Measurements from ENCODE around the gene SMARCA2.

The SMARCA2 gene

GRCh38 chr9:2014696-2015580 is at the start of gene SMARCA2:
Gene SMARCA2 (plus strand): TSS chr9:2015347. CDS start chr9:2029023, 13,676 bp downstream.
- peak; percentile 98 for DNase-seq (ENCODE audit: low spot score)

DNA sequence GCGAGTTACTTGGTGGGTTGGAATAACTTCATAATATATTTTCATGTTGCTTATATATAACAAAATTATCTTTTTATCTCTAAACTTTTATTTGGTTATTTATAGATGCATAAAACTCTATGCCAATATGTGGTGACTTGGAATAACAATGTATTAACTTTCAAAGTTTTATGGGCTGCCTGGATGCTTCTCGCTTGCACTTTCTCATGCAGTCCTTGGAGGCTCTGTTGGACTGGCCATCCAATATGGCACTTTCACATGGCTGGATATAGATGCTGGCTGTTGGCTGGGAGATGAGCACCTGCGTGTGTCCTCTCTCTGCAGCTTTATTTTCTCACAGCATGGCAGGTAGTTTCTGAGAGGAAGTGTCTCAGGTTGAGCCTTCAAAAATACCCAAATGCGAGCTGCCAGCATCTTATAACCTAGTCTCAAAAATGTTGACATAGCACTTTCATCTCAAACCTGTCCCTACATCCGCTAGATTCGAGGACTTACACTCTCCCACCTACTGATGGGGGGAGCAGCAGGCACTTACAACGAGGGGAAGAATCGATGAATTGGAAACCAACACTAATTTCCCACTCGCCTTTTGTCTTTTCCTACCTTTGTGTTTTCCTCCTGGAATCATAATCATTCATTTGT is 48.3 kb upstream of the SMARCA2 start:
- DNase-seq (ENCODE audit: low spot score) = no peak

DNA sequence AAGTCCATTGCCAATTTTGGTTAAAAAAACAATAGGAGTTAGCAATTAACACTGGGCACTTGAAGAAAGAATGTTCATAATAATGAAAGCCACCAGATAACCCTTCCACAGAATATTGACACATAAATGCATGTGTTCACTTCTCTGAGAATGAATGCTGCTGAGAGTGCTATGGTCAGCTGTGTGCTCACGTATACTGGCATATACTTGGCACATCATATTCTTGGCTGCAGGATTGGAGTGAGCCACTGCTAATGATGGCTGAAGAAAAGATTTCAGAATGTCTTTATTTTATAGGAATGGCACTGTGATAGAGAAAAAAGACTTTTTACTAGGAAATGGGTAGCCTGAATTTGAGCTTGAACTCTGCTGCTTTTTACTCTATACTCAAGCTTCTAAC is 46.0 kb upstream of the SMARCA2 start:
- DNase-seq (ENCODE audit: low spot score) = no peak

GRCh38 chr9:1969898-1970297 is 45.2 kb upstream of the SMARCA2 start:
- peak; percentile 27 for DNase-seq (ENCODE audit: low spot score)

DNA sequence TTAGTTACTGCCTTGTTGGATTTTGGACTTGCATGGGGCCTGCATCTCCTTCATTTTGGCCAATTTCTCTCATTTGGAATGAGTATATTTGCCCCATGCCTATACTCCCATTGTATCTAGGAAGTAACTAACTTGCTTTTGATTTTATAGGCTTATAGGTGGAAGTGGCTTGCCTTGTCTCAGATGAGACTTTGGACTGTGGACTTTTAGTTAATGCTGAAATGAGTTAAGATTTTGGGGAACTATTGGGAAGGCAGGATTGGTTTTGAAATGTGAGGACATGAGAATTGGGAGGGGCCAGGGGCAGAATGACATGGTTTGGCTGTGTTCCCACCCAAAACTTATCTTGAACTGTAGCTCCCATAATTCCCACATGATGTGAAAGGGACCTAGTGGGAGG is 42.5 kb upstream of the SMARCA2 start:
- DNase-seq (ENCODE audit: low spot score) = no peak

- DNase-seq (ENCODE audit: low spot score) = no peak
Measured at GRCh38 chr9:1977026-1977425, 38.1 kb upstream of the SMARCA2 start.

GRCh38 chr9:1978941-1979340 is 36.2 kb upstream of the SMARCA2 start:
- DNase-seq (ENCODE audit: low spot score) = peak; percentile 41

DNA sequence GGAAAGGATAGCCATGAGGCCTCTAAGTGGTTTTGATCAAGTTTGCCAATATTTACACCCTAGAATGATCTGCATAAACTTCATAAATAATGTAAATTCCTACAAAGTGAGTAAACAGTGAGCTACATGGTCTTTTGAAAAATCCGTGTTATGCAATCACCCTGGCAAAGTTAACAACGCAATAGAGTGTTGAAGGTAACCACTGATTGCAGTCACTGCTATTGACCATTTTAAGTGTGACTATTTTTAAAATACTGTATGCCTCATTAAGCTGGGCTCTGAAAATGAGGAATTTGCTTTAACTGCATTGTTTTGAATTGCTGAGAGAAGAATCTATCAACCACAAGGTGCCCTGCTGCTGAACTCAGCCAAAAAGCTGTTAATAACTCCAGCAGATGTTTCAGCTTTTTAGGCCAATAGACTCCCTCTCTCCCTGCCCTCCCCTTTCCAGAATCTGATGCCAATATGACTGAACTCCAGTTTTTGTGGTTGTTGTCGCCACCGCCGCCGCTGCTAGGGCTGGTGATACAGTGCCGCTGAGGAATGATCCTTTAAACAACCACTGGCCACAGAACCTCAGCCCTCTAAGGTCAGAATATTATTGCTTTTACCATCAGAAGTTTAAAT is 35.3 kb upstream of the SMARCA2 start:
- peak; percentile 78 for DNase-seq (ENCODE audit: low spot score)

- DNase-seq (ENCODE audit: low spot score) = no peak
Measured at GRCh38 chr9:1980387-1980786, 34.8 kb upstream of the SMARCA2 start.

DNA sequence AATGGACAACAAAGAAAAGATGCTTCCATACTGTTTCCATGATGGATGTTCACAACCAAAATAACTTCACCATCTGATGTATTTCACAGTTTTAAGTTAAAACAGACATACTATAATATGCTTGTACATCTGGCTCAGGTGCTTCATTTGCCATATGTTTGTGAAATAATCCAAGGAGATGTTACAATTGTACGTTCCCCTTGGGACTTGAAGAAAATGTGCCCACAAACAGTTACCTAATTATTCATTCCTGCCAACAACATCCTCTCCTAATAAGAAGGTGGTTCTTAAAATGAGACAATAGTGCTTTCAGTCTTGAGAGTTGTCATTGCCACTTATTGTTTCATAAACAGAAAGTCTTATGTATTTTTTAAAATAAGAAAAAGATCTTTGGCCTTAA is 33.1 kb upstream of the SMARCA2 start:
- no peak for DNase-seq (ENCODE audit: low spot score)

DNA sequence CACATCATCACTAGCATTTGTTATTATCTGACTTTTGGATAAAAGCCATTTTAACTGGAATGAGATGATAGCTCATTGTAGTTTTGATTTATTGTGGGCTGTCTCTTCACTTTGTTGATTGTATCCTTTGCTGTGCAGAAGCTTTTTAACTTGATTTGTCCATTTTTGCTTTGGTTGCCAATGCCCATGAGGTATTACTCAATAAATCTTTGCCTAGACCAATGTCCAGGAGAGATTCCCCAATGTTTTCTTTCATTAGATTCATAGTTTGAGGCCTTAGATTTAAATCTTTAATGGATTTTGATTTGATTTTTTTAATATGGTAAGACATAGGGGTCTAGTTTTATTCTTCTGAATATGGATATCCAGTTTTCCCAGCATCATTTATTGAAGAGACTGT is 28.8 kb upstream of the SMARCA2 start:
- no peak for DNase-seq (ENCODE audit: low spot score)

DNA sequence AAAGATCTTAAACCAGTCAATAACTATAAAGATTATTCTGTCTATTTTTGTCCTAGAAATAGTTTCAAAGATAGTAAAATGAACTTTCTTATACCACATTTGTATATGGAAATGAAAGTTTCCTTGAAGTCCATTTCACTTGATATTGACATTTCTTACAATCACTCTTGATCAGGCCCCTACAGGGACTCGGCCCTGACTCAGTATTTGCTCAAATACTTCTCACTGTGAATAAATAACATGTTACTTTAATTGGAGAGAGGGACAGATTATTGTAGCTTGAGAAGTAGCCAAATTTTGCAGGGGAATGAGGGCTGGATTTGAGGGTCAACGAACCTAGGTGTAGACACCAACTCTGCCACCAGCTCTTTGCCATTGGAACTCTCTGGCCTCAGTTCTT is 25.6 kb upstream of the SMARCA2 start:
- DNase-seq (ENCODE audit: low spot score) = no peak

GRCh38 chr9:1994180-1994579 is 21.0 kb upstream of the SMARCA2 start:
- DNase-seq (ENCODE audit: low spot score) = no peak

- DNase-seq (ENCODE audit: low spot score) = no peak
Measured at GRCh38 chr9:1995084-1995483, 20.1 kb upstream of the SMARCA2 start.

DNA sequence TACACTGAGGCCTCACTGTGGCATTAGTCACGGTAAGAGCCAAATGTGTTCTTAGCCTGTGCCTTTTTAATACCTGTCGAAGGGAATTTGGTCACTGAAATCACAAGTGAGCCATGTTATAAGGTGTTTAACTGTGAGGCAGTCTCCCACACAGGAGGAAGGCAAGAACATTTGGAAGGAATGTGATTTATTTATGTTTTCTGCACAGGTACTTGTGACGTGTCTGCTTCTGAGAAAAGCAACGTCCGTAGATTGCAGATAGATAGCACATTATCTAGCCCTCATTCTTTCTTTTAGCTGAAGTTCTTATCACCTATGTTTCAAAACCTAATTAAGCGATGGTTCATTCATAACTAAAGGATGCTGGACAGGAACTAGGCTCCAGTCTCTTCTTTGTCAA is 19.0 kb upstream of the SMARCA2 start:
- DNase-seq (ENCODE audit: low spot score) = no peak

DNA sequence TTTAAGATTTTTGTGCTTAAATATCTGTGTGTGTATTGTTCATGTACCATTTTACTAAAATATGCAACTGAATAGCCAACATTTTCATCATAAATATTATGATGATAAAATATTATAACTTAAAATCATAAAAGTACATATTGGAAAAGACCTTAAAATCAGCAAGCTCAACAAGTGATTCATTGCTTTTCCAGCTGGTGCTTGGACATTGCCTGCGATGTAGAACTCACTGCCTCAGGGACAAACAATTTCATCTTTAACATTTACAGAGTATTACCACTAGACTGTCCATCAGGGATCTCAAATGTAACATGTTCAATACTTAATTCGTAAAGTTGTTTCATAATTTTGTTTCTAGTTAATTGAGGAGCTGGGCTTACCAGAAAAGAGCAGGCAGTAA is 17.5 kb upstream of the SMARCA2 start:
- no peak for DNase-seq (ENCODE audit: low spot score)

DNA sequence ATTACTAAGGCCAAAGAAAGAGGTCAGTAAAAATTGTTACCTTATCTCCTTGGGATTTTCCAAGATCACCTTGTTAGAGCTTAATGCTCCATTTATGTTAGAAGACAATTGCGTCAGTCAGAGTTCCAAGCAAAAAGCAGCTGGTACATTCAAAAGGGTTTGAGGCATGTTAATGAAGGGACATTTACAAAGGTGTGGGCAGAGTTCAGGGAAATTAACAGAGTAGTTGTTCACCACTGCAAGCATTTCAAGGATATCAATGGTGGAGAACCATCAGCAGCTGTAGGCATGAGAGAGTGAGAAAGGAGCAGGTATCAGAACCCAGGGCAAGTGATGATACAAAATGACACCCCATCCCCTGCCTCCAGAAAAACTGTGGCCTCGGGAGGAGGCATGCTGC is 17.0 kb upstream of the SMARCA2 start:
- no peak for DNase-seq (ENCODE audit: low spot score)

GRCh38 chr9:2000314-2000713 is 14.8 kb upstream of the SMARCA2 start:
- DNase-seq (ENCODE audit: low spot score) = no peak

DNA sequence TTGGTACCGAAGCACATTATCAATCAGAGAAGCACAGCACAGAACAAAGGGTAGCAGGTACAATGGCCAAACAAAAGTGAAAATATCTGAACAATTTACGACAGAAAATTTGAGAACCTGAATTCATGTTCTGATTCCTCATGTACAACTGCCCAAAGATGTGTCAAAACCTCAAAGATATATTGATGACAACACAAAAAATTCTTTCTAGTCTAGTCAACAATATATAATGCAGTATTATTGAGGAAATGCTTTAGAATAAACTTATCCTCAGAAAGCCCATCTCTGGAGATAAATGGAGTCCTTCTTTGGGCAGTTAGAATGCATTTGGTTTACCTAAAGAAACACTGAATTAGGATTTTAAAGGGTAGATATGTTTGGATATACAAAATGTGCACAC is 6.8 kb upstream of the SMARCA2 start:
- DNase-seq (ENCODE audit: low spot score) = no peak

DNA sequence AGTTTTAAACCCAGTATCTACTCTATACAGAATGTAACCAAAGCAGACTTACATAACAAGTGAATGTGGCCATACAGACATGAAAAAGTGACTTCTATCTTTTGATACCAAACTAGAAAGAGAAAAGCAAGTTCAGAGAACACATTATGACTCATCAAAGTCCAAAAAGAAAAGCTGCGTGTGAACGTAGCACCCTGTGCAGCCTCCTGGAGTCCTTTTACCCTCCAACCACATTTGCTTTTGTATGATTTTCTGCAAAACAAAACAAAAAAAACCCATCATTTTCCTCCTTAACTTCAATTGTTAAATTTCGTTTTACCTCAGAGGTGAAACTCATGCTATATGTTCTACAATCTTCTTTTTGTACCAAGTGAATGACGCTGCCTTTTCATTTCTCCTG is 2.8 kb upstream of the SMARCA2 start:
- no peak for DNase-seq (ENCODE audit: low spot score)

- DNase-seq (ENCODE audit: low spot score) = no peak
Measured at GRCh38 chr9:2013743-2014475, 1.2 kb upstream of the SMARCA2 start.

Measured in kidney tubule cell (primary cell).